Measurements from ENCODE around the gene RAB5IF.
"Not testable (repeated sequence)": the region's sequence is repeated elsewhere in the genome, so short reads cannot be mapped to it uniquely, and the experiment has no call there.

RAB5IF gene

DNA sequence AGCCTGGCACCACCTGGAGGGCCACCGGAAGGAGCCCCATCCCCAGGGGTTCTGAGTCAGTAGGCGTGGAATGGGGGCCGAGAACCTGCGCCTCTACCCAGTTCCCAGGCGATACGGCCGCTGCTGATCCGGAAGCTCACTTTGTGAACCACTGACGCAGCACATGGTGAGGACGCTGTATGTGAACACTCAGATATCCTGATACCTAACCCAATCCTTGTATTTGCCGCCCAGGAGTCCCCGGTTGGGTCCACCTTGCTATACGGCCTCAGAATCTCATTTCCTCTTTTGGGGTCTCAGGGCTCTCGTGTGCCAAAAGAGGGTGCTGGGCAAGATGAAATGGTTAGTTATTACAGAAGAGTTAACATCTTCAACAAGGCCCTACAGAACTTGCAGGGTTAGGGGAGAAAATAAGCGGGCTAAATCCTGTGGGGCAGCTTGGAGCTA, 604 bp upstream of the RAB5IF start:
- no peaks in the 10 kb centered on the region for H3K9me3 Mint-ChIP-seq
- no peaks in the 10 kb centered on the region for H3K27me3 Mint-ChIP-seq
- peaks cover 10 to 21% of the 10 kb centered on the region in 2 donors for H3K36me3 Mint-ChIP-seq
- H3K27ac Mint-ChIP-seq: peak overlapping the region; percentile 99
- peaks cover 25 to 56% of the 10 kb centered on the region in 2 donors for H3K4me1 Mint-ChIP-seq
- H3K4me3 Mint-ChIP-seq: peak overlapping the region; percentile 99 to 100
- ATAC-seq (replicated peaks) (peak; percentile 63 to 66), DNase-seq (peak; percentile 75)

DNA sequence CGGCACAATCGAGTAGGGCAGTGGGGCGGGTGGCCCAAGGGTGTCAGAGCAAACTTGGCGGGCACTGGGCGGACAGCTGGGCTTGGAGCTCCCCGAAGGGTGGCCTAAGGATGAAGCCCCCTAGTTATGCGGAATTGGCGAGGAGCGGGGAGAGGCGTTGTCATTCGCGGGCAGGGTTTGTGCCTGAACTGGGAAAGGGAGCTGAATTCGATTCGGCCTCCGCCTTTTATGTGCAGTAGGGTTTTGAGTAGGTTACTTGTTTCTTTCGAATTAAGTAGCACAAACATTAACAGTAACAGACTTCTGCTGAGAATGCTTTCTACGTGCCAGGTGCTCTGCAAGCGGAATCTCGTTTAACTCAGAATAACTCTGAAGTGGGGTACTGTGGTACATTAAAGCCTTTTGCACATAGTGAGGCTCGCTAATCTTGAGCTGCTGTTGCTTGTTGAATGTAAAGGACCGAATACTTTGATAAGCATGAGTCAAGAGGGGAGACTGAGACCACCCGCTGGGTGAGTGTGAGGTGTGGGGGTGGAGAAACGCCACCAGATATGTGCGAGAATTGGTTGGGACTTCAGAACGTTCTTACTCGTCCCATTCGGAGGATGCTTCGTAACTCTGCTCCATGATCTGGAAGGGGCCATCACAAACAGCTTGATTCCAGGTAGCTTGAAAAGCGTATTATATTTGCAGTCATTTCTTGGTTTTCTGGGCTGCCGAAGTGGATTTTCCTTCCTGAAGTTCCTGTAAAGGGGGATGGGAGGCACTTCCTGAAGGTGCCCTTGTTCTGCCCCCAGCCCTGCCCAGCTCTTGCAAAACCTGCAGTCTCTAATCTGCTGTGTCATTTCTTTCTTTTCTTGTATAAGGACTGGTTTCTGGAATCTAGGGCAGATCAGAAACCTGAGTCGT, 833 bp downstream of the RAB5IF start:
- Mint-ChIP-seq H3K36me3 (peaks cover 10 to 22% of the 10 kb centered on the region in 2 donors), H3K4me1 (peaks cover 22 to 46% of the 10 kb centered on the region in 2 donors), H3K27ac (peak overlapping the region; percentile 99), H3K27me3 (no peaks in the 10 kb centered on the region), H3K4me3 (peak overlapping the region; percentile 99 to 100), H3K9me3 (no peaks in the 10 kb centered on the region)
- DNase-seq: no peak
- no peak for ATAC-seq (replicated peaks)

DNA sequence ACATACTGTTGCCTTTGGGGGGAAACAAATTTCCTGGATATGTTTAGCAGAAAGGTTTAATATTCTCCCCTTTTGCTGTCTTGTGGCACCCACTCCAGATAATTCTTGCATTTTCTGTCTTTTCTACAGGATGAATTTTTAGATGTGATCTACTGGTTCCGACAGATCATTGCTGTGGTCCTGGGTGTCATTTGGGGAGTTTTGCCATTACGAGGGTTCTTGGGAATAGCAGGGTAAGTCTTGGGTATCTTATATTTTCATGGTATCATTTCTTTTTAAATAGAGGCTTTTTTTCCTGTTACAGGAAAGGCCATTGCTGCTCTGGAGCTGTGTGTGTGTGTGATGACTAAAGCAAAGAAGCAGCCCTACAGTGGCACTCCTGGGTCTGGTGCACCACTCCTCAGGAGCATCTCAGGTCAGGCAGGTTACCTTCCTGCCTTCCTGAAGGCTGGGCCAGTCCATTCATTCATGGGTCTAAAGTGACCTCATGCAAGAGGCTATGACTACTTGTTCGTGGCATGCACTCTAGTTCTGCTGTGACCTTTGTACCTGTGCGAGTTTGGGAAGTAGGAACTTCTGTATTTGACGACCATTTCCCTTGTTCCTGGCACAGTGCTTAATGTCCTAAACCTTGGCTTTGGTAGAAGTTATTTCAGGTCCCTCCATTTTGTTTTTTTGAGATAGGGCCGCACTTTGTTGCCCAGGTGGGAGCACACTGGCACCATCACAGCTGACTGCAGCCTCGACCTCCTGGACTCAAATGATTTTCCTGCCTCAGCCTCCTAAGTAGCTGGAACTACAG, 2.2 kb downstream of the RAB5IF start:
- no peak for ATAC-seq (replicated peaks)
- Mint-ChIP-seq H3K36me3 (peaks cover 14 to 29% of the 10 kb centered on the region in 2 donors), H3K27ac (peak overlapping the region; percentile 37), H3K27me3 (no peaks in the 10 kb centered on the region), H3K4me3 (peak overlapping the region; percentile 99 to 100), H3K4me1 (peaks cover 20 to 35% of the 10 kb centered on the region in 2 donors), H3K9me3 (no peaks in the 10 kb centered on the region)
- DNase-seq: no peak

DNA sequence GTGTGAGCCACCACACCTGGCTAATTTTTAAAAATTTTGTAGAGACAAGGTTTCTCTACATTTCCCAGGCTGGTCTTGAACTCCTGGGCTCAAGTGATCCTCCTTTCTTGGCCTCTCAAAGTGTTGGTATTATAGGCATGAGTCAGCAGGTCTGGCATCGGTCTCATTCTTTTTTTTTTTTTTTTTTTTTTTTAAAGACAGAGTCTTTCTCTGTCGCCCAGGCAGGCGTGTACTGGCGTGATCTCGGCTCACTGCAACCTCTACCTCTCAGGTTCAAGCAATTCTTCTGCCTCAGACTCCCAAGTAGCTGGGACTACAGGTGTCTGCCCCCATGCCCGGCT, 2.8 kb downstream of the RAB5IF start:
- H3K4me3 Mint-ChIP-seq; ATAC-seq (replicated peaks); H3K27ac Mint-ChIP-seq; H3K27me3 Mint-ChIP-seq; H3K9me3 Mint-ChIP-seq; DNase-seq: not testable (repeated sequence)
- Mint-ChIP-seq H3K4me1 (peaks cover 20 to 35% of the 10 kb centered on the region in 2 donors), H3K36me3 (peaks cover 16 to 34% of the 10 kb centered on the region in 2 donors)

DNA sequence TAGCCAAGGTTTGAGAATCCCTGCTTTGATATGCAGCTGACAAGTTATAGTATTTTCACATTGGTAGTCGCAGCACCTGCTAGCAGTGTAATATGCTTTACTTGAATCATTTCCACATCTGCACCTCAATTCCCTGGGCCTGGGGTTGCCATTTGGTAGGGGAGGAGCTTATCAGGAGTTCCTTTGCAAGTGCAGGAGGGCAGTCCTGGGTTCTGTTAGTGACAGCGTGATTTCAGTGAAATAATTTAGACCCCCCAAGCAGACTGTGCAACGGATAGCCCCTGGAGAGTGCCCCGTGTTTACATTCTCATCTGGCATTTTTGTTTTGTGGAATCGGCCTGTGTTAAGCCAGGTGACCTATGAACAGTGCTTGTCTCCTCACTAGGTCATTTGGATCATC, 6.0 kb downstream of the RAB5IF start:
- H3K4me1 Mint-ChIP-seq: peaks cover 11 to 15% of the 10 kb centered on the region in 2 donors
- no peak overlapping the region for H3K27ac Mint-ChIP-seq
- ATAC-seq (replicated peaks): no peak
- DNase-seq: no peak
- no peaks in the 10 kb centered on the region for H3K27me3 Mint-ChIP-seq
- peaks cover 27 to 53% of the 10 kb centered on the region in 2 donors for H3K36me3 Mint-ChIP-seq
- H3K4me3 Mint-ChIP-seq: no peak overlapping the region
- H3K9me3 Mint-ChIP-seq: no peaks in the 10 kb centered on the region

DNA sequence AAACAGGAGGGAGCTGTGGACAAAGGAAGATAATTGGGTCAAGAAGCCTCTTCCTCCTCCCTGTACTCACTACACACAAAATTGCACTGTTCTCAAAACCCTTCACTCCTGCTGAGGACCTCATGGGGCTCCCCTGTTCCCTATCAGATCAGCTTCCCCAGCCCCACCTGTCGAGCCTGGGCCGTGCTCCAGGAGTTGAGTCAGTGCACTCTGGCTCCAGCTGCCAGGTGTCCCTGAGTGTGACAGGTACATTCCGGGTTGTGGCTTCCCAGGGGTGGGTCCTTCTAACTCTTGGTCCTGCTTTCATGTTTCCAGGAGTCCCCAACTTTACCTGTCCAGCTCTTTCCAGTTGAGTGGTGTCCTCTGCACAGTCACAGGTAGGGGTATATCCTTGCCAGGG, 8.4 kb downstream of the RAB5IF start:
- peaks cover 0 to 2% of the 10 kb centered on the region in 2 donors for H3K4me1 Mint-ChIP-seq
- H3K9me3 Mint-ChIP-seq: no peaks in the 10 kb centered on the region
- no peaks in the 10 kb centered on the region for H3K27me3 Mint-ChIP-seq
- DNase-seq (no peak), ATAC-seq (replicated peaks) (no peak)
- no peak overlapping the region for H3K27ac Mint-ChIP-seq
- peaks cover 17 to 44% of the 10 kb centered on the region in 2 donors for H3K36me3 Mint-ChIP-seq
- H3K4me3 Mint-ChIP-seq: no peak overlapping the region

DNA sequence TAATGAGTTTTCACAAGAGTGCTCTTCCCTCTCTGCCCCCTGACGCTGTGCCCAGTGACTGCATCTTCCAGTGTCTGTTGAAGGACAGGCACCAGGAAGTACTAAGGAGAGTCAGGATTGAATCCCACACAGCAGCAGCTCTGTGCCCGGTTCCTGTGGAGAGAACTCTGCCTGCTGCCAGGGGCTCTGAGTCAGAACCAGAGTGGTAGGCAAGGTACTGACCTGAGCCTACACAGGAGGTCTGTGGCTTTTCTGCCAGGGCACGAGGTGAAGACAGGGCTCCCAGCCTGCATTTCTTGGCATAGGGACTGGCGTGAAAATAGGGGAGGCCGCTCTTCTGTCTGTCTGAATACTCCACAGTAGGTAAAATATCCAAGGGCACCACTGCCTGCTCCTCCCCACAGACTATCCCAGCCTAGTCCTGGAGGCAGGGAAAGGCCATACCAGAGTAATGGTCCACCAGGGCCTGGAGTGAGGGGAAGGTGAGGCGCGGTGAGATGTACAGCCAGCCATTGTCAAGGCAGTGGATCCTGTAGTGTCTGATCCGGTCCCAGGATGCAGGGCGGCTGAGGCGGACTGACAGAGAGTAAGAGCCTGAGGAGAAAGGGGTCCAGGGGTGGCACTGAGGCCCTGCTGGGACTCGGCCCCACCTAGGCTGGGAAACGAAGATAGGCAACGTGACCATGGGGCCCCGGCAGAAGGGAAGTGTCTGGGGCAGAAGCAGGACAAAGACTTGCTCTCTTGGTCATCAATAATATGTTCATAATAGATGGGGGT, 9.4 kb downstream of the RAB5IF start:
- H3K27me3 Mint-ChIP-seq: no peaks in the 10 kb centered on the region
- DNase-seq (no peak), ATAC-seq (replicated peaks) (no peak)
- peaks cover 0 to 2% of the 10 kb centered on the region in 2 donors for H3K4me1 Mint-ChIP-seq
- H3K27ac Mint-ChIP-seq: no peak overlapping the region
- no peak overlapping the region for H3K4me3 Mint-ChIP-seq
- peaks cover 17 to 38% of the 10 kb centered on the region in 2 donors for H3K36me3 Mint-ChIP-seq
- H3K9me3 Mint-ChIP-seq: no peaks in the 10 kb centered on the region

DNA sequence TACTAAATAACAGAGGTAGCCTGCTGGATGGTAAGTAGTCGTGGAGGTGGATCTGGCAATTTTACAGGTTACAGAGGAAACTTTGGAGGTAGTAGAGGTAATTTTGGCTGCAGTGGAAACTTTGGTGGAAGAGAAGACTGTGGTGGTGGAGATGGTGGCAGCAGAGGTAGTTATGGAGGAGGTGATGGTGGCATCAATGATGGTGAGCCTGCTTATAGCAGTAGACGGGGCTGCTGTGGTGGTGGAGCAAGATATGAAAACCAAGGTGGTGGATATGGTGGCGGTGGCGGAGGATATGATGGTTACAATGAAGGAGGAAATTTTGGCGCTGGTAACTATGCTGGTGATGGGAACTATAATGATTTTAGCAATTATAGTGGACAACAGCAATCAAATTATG, 15.3 kb downstream of the RAB5IF start:
- Mint-ChIP-seq H3K36me3 (peaks cover 3 to 16% of the 10 kb centered on the region in 2 donors), H3K27me3 (no peaks in the 10 kb centered on the region), H3K4me3 (no peak overlapping the region), H3K4me1 (no peaks in the 10 kb centered on the region), H3K27ac (peak overlapping the region; percentile 0), H3K9me3 (no peaks in the 10 kb centered on the region)
- ATAC-seq (replicated peaks) (no peak), DNase-seq (no peak)

DNA sequence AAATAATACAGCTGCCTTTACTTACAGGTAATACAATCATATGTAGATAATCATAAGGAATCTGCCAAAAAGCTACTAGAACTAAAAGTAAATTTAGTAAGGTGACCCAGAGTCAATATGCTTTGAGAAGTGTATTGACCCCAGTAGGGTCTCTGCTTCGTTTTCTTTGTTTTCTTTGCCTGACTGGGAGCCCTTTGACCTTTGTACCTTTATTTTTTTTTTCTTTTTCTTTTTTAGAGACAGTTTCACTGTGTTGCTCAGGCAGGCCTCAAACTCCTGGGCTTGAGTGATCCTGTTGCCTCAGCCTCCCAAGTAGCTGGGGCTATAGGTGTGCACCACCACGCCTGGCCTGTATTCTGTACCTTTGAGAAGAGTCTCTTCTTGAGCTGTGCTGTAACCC, 17.9 kb downstream of the RAB5IF start:
- H3K4me1 Mint-ChIP-seq: no peaks in the 10 kb centered on the region
- peaks cover 3 to 16% of the 10 kb centered on the region in 2 donors for H3K36me3 Mint-ChIP-seq
- ATAC-seq (replicated peaks) (no peak), DNase-seq (no peak)
- H3K27ac Mint-ChIP-seq: no peak overlapping the region
- H3K27me3 Mint-ChIP-seq: no peaks in the 10 kb centered on the region
- no peak overlapping the region for H3K4me3 Mint-ChIP-seq
- H3K9me3 Mint-ChIP-seq: no peaks in the 10 kb centered on the region

DNA sequence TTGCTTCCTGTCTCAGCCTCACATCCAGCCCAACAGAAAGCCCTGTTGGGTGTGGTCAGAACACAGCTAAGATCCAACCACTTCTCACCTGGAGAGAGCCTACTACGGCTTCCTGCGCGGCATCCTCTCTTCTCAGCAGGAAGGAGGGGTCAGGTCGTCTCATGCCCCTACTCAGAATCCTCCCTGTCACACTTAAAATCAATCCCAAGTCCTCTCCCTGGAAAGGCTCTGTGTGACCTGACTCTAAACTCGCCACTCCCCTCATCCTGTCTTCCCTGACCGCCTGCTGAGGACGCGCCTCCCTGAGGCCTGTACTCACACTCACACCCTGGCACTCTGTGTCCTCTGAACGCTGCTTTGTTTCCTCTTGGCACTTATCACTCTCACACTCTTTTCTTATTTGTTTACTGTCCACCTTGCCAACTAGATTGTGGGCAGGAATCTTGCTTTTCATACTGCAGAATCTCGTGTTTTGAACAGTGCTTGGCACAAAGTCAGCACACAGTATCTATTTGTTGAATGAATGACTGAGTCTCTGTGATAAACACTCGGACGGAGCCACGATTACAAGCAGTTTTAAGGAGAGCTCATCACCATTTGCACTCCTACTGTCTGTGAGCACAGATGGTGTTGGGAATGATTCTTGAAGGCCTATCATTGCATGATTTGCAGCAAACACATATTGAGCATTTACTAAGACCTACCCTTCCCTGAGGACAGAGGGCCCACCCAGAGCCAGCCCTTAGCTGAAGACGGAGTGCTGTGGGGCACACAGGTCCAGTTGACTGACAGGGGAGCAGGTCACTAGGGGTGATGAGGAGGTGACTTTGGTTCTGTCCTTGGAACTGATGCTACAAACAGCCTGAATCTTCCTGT, 18.7 kb downstream of the RAB5IF start:
- Mint-ChIP-seq H3K4me3 (no peak overlapping the region), H3K9me3 (no peaks in the 10 kb centered on the region), H3K27ac (no peak overlapping the region), H3K27me3 (no peaks in the 10 kb centered on the region), H3K36me3 (peaks cover 3 to 16% of the 10 kb centered on the region in 2 donors), H3K4me1 (no peaks in the 10 kb centered on the region)
- DNase-seq: no peak
- no peak for ATAC-seq (replicated peaks)

DNA sequence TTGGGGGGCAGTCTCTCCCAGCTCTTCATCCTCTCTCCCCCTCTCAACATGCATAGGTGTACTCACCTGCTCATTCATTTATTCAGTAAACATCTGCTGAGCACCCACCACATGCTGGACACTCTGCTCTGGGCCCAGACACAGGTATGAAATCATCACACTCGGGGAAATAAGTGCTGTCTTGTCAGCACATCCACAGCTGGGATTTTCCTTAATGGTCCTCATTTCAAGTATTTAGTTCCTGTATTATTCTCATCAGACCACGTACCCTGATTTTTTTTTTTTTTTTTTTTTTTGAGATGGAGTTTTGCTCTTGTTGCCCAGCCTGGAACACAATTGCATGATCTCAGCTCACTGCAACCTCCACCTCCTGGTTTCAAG, 19.4 kb downstream of the RAB5IF start:
- Mint-ChIP-seq H3K4me3 (no peak overlapping the region), H3K4me1 (peaks cover 3 to 6% of the 10 kb centered on the region in 2 donors), H3K27ac (peak overlapping the region; percentile 75), H3K9me3 (no peaks in the 10 kb centered on the region), H3K27me3 (no peaks in the 10 kb centered on the region), H3K36me3 (peaks cover 3 to 16% of the 10 kb centered on the region in 2 donors)
- no peak for DNase-seq
- no peak for ATAC-seq (replicated peaks)

DNA sequence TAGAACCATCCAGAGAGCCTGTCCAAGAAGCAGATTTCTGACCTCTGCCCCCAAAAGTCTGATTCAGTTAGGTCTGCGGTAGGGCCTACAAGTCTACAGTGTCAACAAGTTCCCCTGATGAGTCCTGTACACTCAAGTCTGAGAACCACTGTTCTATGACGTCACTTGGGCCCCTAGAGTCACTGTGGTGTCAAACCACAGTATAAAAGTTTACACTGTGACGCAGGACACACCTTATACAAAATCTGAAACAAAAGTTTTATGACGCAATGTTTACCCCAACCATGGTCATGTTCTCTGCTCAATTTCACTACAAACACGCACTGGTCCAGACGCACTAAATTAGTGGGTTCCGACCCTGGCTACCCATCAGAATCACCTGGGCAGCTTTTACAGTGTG, 22.5 kb downstream of the RAB5IF start:
- no peak for ATAC-seq (replicated peaks)
- Mint-ChIP-seq H3K9me3 (no peaks in the 10 kb centered on the region), H3K4me1 (peaks cover 6 to 9% of the 10 kb centered on the region in 2 donors), H3K27me3 (no peaks in the 10 kb centered on the region), H3K27ac (no peak overlapping the region), H3K36me3 (peaks cover 3 to 6% of the 10 kb centered on the region in 2 donors), H3K4me3 (no peak overlapping the region)
- DNase-seq: no peak

Data from stimulated activated naive B cell treated with anti-CD40 and anti-IgM and Interleukin-4, amounts not matched to agents 10 μg/mL and 1 μg/mL and 100 μg/mL, for 72 hours (primary cell).